ENCODE measurements around the gene CYP4F3.
"Not testable (repeated sequence)": the region's sequence is repeated elsewhere in the genome, so short reads cannot be mapped to it uniquely, and the experiment has no call there.

The CYP4F3 gene

DNA sequence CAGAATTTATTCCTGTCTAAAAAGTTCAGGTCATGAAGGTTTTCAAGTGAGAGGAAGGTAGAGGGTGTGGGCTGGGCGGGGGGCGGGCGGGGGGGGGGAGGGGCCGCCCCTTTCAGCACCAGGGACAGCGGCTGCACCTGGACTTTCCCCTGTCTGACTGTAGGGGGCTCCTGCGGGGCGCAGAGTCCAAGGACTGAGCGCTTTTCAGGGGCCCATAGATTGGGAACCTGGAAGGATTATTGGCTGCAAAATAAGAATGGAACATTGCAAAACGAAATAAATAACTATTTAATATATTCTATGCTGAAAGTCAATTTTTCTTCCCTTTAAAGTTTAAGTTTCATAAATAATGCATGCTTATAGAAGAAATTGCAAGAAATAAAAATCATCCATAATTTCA is 8.9 kb upstream of the CYP4F3 start:
- peak; percentile 14 for DNase-seq

- no peak for DNase-seq
These were observed 7.4 kb upstream of the CYP4F3 start for GRCh38 chr19:15633082-15633835.

DNA sequence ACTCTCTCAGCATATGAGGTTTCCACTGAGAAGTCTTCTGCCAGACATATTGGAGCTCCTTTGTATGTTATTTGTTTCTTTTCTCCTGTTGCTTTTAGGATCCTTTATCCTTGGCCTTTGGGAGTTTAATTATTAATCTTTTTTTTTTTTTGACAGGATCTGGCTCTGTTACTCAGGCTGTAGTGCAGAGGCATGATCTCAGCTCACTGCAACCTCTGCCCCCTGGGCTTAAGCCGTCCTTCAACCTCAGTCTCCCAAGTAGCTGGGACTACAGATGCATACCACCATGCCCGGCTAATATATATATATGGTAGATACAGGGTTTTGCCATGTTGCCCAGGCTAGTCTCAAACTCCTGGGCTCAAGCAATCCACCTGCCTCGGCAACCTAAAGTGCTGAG is 6.6 kb upstream of the CYP4F3 start:
- no peak for DNase-seq

GRCh38 chr19:15635016-15635805 is 5.5 kb upstream of the CYP4F3 start:
- DNase-seq: no peak

DNA sequence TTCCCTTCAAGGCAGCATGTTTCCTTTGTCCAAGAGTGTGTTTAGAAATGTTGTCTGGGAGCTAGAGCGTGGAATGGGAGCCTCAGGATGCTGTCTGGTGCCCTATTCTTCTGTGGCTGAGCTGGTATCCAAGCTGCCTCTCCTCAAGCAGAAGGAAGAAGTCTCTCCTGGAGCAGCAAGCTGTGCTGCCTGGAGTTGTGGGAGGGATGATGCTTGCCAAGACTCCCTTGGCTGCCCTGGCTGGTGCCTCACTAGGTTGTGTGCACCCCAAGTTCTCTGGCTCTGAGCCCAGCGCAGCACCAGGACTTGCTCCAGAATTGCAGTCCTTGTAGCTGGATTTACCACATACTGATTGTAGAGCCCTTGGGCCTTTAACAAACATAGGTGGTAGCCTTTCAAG is 4.7 kb upstream of the CYP4F3 start:
- no peak for DNase-seq

GRCh38 chr19:15639596-15639995 is 1.1 kb upstream of the CYP4F3 start:
- no peak for DNase-seq

DNA sequence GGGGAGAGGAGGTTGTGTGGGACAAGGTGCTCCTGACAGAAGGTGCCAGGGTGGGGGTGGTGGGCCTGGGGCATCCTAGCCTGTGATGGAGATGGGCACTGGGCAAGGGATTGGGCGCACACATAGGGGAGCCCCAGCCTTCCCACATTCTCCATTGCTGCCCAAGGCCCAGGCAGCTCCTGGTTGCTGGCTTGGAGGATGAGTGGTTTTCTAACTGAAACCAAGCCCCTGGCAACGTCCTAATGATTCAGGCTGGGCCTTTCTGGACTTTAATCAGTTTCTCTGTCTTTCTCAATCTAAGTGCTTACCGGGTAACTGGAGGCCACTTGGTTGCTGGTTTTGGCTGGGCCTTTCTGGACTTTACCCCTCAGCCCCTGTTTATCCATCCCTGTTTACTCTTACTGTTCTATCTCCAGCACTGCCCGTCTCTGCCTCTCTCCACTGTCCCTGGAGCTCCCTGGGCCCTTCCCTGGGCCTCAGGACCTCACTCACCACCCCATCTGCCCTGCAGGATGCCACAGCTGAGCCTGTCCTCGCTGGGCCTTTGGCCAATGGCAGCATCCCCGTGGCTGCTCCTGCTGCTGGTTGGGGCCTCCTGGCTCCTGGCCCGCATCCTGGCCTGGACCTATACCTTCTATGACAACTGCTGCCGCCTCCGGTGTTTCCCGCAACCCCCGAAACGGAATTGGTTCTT is 354 bp downstream of the CYP4F3 start:
- no peak for DNase-seq

DNA sequence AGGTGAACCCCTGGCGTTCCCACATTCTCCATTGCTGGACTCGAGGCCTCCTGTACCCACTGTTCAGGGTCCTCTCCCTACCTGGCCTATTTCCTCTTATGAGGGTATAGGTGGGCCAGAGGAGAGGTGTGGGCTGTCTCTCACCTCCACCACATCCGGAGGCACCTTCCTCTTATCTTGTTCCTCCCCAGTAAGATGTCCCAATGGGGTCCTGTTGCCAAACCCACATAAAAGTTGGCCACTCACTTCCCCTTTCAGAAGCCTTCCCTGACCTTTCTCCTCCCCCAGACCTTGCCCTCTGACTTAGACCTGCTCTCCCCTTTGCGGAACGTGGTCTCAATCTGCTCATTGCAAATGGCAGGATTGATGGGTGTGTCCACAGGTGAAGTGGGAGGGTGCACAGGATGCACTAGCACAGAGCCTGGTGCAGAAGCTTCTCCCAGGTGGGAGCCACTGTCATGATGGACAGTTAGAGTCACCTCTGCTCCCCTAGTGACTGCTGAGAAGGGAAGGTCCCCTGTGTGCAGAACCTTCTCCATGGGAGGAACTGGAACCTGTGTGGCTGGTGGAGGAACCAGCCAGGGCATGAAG is 1.3 kb downstream of the CYP4F3 start:
- DNase-seq: no peak

GRCh38 chr19:15642807-15643206 is 2.1 kb downstream of the CYP4F3 start:
- DNase-seq: no peak

DNA sequence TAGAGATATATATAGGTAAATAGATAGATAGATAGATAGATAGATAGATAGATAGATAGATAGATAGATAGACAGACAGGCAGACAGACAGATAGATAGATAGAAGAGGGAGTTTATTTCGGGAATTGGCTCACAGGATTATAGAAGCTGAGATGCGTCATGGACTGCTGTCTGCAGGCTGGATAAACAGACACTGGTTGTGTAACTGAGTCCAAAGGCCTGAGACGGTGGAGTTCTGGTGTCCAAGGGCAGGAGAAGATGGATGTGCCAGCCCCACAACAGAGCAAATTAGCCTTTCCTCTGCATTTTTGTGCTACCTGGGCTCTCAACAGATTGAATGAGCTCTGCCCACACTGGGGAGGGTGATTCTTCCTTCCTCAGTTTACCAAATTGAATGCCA is 2.7 kb downstream of the CYP4F3 start:
- DNase-seq: no peak

DNA sequence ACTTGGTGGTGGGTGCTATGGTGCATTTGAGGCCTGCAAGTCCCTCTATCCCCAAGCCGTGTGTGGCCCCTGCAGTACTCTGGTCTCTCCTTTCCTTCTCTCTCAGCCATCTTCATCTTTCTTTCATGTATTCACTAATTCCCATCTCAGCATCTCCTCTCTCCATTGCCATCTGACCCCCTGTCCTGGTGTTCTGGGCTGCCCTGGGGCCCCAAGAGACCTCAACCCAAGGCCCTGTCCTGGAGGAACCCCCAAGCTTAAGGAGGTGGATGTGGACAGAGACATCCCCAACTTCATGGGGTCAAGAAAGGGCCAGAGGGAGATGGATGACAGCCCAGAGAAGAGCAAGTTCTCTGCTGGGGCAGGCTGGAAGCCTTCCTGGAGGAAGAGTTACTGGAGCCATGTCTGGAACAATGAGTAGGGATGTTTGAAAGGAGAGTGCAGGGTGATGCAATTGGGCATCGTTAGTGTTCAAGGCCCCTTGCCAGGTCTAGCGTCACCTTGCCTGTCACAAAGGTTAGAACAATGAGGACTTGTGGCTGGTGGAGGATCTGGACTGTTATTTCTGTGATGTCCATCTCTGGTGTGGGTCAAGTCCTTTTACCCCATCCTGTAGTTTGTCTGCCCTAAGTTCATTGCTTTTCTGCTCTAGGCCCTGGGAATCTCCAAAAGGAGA is 3.5 kb downstream of the CYP4F3 start:
- no peak for DNase-seq

DNA sequence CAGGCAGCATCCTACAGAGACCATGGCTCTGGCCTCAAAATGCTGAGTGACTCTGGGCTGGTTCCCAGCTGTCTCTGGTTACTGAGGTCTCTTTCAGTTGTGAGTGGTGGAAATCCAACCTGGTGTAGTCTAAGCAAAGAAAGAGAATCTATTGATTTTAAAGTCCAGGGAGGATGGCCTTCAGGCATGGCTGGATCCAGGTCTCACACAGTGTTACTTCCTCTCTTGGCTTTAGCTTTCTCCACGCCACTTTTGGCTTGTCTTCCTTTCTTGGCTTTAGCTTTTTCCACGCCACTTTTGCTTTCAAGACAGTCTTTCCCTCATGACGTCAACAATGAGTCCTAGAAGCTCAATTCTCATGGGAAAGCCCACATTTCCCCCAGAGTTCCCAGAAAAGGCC is 4.1 kb downstream of the CYP4F3 start:
- no peak for DNase-seq

DNA sequence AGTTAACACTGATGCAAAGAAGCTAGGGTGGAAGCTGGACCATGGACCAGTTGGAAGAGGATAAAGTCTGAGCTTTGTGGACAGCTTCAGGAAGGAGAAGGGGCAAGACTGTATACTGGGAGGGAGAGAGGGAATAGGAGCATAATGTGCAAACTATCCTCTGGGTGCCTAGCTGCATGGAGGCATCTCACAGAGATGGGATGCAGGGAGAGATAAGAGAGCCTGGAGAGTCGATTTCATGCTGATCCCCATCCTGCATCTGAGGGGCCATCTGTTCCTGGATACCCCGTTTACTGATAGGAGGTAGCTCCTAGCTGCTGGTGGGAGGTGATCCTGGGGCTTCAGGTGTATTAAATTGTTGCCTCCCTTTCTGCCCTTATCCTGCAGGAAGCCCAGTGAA is 8.8 kb downstream of the CYP4F3 start:
- no peak for DNase-seq

DNA sequence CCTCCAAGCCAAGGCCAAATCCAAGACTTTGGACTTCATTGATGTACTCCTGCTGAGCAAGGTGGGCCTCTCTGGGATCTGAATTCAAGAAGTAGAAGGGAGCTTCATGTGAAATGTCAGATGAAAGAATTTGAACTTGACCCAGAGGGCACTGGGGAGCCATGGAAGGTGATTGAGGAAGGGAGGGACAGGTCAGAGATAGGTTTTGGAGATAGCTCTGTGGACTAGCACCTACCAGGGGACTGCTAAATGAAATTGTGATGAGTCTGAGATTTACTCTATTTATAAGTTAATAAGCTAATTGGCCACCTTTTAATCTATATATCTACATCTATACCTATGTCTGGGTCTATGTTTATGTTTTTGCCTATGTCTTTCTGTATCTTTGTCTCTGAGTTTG is 9.4 kb downstream of the CYP4F3 start:
- not testable (repeated sequence) for DNase-seq

DNA sequence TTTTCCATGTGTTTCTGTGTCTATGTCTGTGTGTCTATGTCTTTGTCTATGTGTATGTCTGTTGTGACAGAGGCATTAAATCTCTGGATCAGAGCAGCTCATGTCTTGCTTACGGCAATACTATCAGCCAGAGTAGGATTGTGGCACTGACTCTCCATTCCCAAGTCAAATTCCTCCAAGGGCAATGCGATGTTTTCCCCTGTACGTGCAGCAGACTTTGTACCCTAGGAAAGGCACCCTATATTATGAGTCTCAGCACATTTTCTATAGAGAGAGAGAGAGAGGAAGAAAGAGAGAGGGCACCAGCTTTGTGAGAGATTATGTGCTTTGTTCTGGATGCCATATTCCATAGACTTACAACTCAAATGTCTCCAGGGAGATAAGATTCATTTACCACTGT is 11.1 kb downstream of the CYP4F3 start:
- no peak for DNase-seq

- no peak for DNase-seq
These were observed 12.0 kb downstream of the CYP4F3 start for GRCh38 chr19:15652559-15653278.

GRCh38 chr19:15656467-15656866 is 15.8 kb downstream of the CYP4F3 start:
- DNase-seq: no peak

- no peak for DNase-seq
These were observed 22.6 kb downstream of the CYP4F3 start for GRCh38 chr19:15663247-15663646.

DNA sequence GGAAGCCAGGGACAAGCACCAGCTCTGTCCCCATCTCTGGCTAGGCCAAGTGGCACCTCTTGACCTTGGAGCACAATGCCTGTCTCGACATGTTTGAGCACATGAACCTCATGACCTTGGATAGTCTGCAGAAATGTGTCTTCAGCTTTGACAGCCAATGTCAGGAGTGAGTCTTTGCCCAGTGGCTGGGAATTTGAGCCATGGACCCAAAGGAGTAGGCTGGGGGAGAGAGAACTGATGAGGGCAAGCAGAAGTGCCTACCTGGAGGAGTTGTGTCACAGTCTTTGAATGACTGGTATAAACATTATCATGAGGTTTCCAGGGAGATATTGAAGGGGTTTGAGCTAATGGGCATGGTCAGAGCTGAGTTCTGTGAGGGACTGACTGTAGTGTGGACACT is 25.5 kb downstream of the CYP4F3 start:
- DNase-seq: no peak

GRCh38 chr19:15666883-15667282 is 26.2 kb downstream of the CYP4F3 start:
- DNase-seq: no peak

DNA sequence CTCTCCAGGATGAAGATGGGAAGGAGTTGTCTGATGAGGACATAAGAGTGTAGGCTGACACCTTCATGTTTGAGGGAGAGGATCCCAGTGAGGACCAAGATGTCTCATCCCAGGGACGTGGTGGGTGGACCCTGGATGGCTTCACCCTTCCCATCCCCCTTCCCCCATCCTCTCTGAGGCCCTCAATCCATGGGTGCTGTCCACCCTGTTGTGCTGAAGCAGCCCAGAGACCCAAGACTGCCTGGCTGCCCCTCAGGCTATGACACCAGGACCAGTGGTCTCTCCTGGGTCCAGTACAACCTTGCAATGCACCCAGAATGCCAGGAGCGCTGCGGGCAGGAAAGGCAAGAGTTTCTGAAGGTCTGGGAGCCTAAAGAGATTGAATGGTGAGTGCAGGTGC is 28.7 kb downstream of the CYP4F3 start:
- no peak for DNase-seq

- no peak for DNase-seq
These were observed 29.2 kb downstream of the CYP4F3 start for GRCh38 chr19:15669891-15670290.
